Nephron (organoid): Measurements from ENCODE around the gene PPAN.

ENCODE experiments used
- H3K27ac Mint-ChIP-seq, 3 experiments: 2 replicates each; pipeline ENCODE4 v1.8.0; 2020; ENCODE audit warnings: mixed read lengths in 3 of 3, mild to moderate bottlenecking in 2 of 3, moderate library complexity in 1 of 3
- H3K27me3 Mint-ChIP-seq: 2 replicates; pipeline ENCODE4 v1.8.0; 2021; ENCODE audit warnings: low read depth, mild to moderate bottlenecking, moderate library complexity, mixed read lengths
- H3K36me3 Mint-ChIP-seq: 2 replicates; pipeline ENCODE4 v1.8.0; 2020; ENCODE audit warnings: low read depth, mixed read lengths
- H3K4me1 Mint-ChIP-seq: 2 replicates; pipeline ENCODE4 v1.8.0; 2020; ENCODE audit warnings: mixed read lengths
- H3K4me3 Mint-ChIP-seq, 3 experiments: 2 replicates each; pipeline ENCODE4 v1.8.0; 2020; ENCODE audit warnings: mild to moderate bottlenecking in 3 of 3, mixed read lengths in 3 of 3, moderate library complexity in 2 of 3
- H3K9me3 Mint-ChIP-seq: 2 replicates; pipeline ENCODE4 v1.8.0; 2020; ENCODE audit warnings: mixed read lengths
- TF ChIP-seq, protein P1 (sequence below), 3 experiments: fragments of 200-600 bp; sonication (generic); IDR thresholded peaks; one replicate each; pipeline ENCODE4 v1.5.0; 2021; ENCODE audit warnings: antibody characterized with exemption in 3 of 3; ENCODE audit not compliant: unreplicated experiment in 3 of 3

Gene PPAN

DNA sequence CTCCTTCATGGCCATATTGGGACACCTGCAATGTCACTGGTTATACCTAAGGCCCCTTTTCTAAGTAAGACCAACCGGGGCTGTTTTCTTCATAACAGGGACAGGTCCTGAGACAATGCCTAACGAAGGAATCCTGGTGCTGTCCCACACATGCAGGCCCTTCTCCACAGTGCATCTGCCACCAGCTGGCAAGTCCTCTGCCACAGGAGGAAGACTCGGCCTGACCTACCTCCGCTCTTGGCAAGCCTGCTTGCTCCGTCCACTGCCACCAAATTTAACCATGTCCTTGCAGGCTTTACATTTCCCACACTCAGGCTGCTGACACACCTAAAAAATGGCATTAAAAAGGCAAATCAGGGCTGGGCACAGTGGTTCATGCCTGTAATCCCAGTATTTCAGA, 45.4 kb downstream of the PPAN start:
- H3K36me3 Mint-ChIP-seq: peaks cover 78% of the 10 kb centered on the region

DNA sequence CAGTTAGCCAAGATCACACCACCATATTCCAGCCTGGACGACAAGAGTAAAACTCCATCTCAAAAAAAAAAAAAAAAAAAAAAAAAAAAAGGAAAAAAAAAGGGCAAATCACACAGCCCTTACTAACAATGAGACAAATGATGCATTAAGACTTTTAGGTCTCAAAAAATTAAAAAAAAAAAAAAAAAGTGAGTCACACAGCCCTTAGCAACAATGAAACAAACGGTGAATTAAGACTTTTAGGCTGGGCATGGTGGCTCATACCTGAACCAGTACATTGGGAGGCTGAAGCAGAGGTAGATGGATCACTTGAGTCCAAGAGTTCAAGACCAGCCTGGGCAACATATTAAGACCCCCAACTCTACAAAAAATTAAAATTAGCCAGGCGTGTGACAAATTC, 45.9 kb downstream of the PPAN start:
- TF ChIP-seq, protein P1, sequence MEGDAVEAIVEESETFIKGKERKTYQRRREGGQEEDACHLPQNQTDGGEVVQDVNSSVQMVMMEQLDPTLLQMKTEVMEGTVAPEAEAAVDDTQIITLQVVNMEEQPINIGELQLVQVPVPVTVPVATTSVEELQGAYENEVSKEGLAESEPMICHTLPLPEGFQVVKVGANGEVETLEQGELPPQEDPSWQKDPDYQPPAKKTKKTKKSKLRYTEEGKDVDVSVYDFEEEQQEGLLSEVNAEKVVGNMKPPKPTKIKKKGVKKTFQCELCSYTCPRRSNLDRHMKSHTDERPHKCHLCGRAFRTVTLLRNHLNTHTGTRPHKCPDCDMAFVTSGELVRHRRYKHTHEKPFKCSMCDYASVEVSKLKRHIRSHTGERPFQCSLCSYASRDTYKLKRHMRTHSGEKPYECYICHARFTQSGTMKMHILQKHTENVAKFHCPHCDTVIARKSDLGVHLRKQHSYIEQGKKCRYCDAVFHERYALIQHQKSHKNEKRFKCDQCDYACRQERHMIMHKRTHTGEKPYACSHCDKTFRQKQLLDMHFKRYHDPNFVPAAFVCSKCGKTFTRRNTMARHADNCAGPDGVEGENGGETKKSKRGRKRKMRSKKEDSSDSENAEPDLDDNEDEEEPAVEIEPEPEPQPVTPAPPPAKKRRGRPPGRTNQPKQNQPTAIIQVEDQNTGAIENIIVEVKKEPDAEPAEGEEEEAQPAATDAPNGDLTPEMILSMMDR (IDR thresholded peaks at IDR 0.05; ENCODE audit: unreplicated experiment in 3 of 3): no peak
- H3K27ac Mint-ChIP-seq: no peak overlapping the region
- no peaks in the 10 kb centered on the region for H3K27me3 Mint-ChIP-seq
- H3K9me3 Mint-ChIP-seq: no peaks in the 10 kb centered on the region
- peaks cover 81% of the 10 kb centered on the region for H3K36me3 Mint-ChIP-seq
- H3K4me1 Mint-ChIP-seq: no peaks in the 10 kb centered on the region
- no peak overlapping the region for H3K4me3 Mint-ChIP-seq

More for the DNA sequence above, 45.4 kb downstream of the PPAN start:
- no peak overlapping the region for H3K4me3 Mint-ChIP-seq
- H3K27me3 Mint-ChIP-seq: no peaks in the 10 kb centered on the region
- H3K4me1 Mint-ChIP-seq: no peaks in the 10 kb centered on the region
- TF ChIP-seq, protein P1 (IDR thresholded peaks at IDR 0.05; ENCODE audit: unreplicated experiment in 3 of 3): no peak
- H3K27ac Mint-ChIP-seq: no peak overlapping the region
- H3K9me3 Mint-ChIP-seq: no peaks in the 10 kb centered on the region

DNA sequence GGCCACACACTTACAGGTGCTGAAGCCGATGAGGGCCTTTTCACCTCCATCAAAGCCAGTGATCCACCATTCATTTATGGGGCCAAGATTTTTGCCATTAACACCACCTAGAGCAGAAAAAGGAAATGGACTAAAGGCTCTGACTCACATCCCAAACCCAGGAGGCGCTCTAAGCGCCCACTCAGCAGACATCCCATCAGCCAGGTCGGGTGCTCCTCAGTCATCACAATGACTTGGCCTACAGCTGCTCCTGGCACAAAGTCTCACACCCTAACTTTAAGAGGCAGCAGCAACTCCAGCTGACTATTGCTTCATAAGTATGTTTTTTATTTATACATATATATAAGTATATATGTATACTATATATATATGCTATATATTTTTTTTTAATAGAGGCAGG, 49.7 kb downstream of the PPAN start:
- TF ChIP-seq, protein P1 (IDR thresholded peaks at IDR 0.05; ENCODE audit: unreplicated experiment in 3 of 3): no peak
- Mint-ChIP-seq H3K4me3 (no peak overlapping the region), H3K27me3 (no peaks in the 10 kb centered on the region), H3K27ac (no peak overlapping the region), H3K4me1 (no peaks in the 10 kb centered on the region), H3K9me3 (no peaks in the 10 kb centered on the region), H3K36me3 (peaks cover 79% of the 10 kb centered on the region)

DNA sequence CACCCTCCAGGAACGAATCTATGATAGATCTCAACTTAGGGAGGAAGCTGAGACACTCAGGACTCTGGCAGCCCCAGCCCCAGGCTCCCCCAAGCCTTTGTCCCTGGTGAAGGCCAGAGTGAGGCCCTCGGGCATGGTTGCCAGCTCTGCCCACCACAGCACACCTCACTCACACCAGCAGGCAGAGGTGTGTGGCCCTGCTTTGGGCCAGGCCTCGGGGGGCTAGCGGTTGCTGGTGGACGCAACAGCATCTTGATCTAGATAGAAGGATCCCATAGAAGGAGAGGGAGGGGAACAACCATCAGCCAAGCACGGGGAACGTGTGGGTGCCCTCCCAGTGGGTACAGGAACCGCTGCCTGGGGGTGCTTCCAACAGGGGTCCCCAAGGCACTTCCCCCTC, 51.9 kb downstream of the PPAN start:
- TF ChIP-seq, protein P1 (IDR thresholded peaks at IDR 0.05; ENCODE audit: unreplicated experiment in 3 of 3): no peak
- Mint-ChIP-seq H3K27ac (no peak overlapping the region), H3K27me3 (no peaks in the 10 kb centered on the region), H3K9me3 (no peaks in the 10 kb centered on the region), H3K4me3 (no peak overlapping the region), H3K36me3 (peaks cover 63% of the 10 kb centered on the region), H3K4me1 (no peaks in the 10 kb centered on the region)

DNA sequence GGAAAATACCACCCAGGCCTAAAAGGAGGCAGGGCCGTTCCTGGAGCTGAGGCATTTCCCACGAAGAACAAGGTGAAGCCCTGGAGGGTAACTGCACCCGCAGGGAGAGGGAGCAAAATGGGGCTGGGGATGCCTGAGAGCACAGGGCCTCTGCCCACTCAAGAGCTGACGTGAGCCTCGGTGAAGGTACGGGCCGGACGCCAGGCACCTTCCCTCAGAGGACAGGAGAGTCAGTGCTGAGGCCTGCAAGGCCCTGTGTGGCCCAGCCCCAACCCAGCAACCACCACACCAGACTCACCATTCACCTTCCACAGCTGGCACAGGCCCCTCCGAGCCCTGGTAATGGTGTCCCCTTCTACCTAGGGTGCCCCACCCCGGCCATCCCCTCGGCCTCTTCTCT, 52.3 kb downstream of the PPAN start:
- Mint-ChIP-seq H3K4me1 (no peaks in the 10 kb centered on the region), H3K9me3 (no peaks in the 10 kb centered on the region), H3K27ac (no peak overlapping the region), H3K36me3 (peaks cover 66% of the 10 kb centered on the region), H3K4me3 (no peak overlapping the region), H3K27me3 (no peaks in the 10 kb centered on the region)
- TF ChIP-seq, protein P1 (IDR thresholded peaks at IDR 0.05; ENCODE audit: unreplicated experiment in 3 of 3): no peak

DNA sequence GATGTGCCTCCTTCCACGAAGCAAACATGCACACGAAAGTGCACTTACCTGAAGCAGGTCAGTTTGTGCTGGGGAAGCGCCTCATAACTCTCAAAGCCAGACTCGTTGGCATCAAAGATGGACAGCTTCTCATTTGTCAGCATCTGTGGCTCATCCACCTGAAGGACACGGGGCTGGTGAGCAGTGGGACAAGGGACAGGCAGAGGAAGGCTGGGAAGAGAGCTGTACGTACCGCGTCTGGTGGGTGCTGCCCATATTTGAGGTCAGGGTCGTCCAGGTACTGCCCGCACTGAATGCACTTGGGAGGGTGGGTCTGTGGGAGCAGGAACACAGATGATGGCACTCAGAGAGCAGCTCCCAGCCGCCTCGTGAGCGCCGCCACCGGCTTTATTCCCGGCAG, 53.4 kb downstream of the PPAN start:
- no peak overlapping the region for H3K4me3 Mint-ChIP-seq
- H3K36me3 Mint-ChIP-seq: peaks cover 59% of the 10 kb centered on the region
- TF ChIP-seq, protein P1 (IDR thresholded peaks at IDR 0.05; ENCODE audit: unreplicated experiment in 3 of 3): no peak
- no peaks in the 10 kb centered on the region for H3K9me3 Mint-ChIP-seq
- no peaks in the 10 kb centered on the region for H3K27me3 Mint-ChIP-seq
- no peak overlapping the region for H3K27ac Mint-ChIP-seq
- no peaks in the 10 kb centered on the region for H3K4me1 Mint-ChIP-seq
